Testis (tissue), 3 donors: ENCODE data around the gene PDCD10. TPM values are rescaled to one million over a fixed set of nuclear protein-coding genes. Genes with fewer than 3 reads are reported as not detected.

ENCODE experiments used
- polyA plus RNA-seq: library from polyadenylated mRNA; stranded (reverse); fragments of 350-450 nt; fragmentation: Illumina TruSeq; extraction: RNeasy Lipid Tissue Mini Kit (QIAGEN cat#74804); gene quantifications from one replicate; pipeline ENCODE4 v1.2.3, GENCODE V29; 2014; ENCODE audit warnings: low read depth, low replicate concordance; ENCODE audit not compliant: insufficient read depth
- small RNA-seq, 2 donors: library from RNA; depleted of rRNA; stranded (forward); fragments of <200 nt; gene quantifications; one replicate each; pipeline ENCODE3, GENCODE V24; 2016
- total RNA-seq, 2 donors: library from RNA; depleted of rRNA; stranded (reverse); fragments of >200 nt; gene quantifications; one replicate each; pipeline ENCODE4 v1.2.3, GENCODE V29; 2016

The PDCD10 gene
- total and polyA plus RNA-seq, 3 donors from 2014 or later, result 59.4 to 64.7 (median 62.8) TPM

Small RNA genes within 50 kb of the gene (small RNA-seq; reads per million reads assigned to genes)
- 0 reads per million in 2 donors for gene HMGN1P8

Other genes starting within 250 kb of the PDCD10 start
- under 1 TPM; 0.55 to 0.93 TPM for gene WDR49, start 81.0 kb downstream of the PDCD10 start, total RNA-seq
- 0.83 TPM for gene WDR49, start 81.0 kb downstream of the PDCD10 start, polyA plus RNA-seq
- gene SERPINI1, start 829 bp upstream of the PDCD10 start, total RNA-seq, result 10 to 100 TPM; 17.6 to 24.0 TPM
- 13.3 TPM for gene SERPINI1, start 829 bp upstream of the PDCD10 start, polyA plus RNA-seq